Left lung (tissue), 10 donors: ENCODE measurements around the gene PAFAH1B2. TPM values are rescaled to one million over a fixed set of nuclear protein-coding genes. Genes with fewer than 3 reads are reported as not detected.
A peak's percentile ranks its signal among the peaks of the same experiment; 100 is the strongest.

Experiments
- ATAC-seq: fragments of 200-7000 bp; cut with Tn5 transposase; one replicate; pipeline ENCODE4 v1.9.1; 2020; ENCODE audit warnings: moderate library complexity
- DNase-seq, 4 donors: peaks; one replicate each; pipeline ENCODE4 v3.0.0-alpha.2; 2013 to 2020
- H3K27ac ChIP-seq, 2 donors: fragments of 200-600 bp; sonication (generic) in 1 of 2; one replicate each; pipeline versions ENCODE4 v1.5.0 to v1.8.0; 2020 to 2021
- H3K27me3 ChIP-seq, 2 donors: fragments of 200-600 bp; sonication (generic) in 1 of 2; one replicate each; pipeline versions ENCODE4 v1.5.0 to v1.8.0; 2020 to 2021
- H3K36me3 ChIP-seq, 2 donors: fragments of 200-600 bp; sonication (generic) in 1 of 2; one replicate each; pipeline versions ENCODE4 v1.5.0 to v1.8.0; 2020 to 2021
- H3K4me1 ChIP-seq, 2 donors: fragments of 200-600 bp; one replicate each; pipeline ENCODE4 v1.8.0; 2021
- H3K4me3 ChIP-seq, 2 donors: fragments of 200-600 bp; sonication (generic) in 1 of 2; one replicate each; pipeline versions ENCODE4 v1.5.0 to v1.8.0; 2020 to 2021; ENCODE audit warnings: mild to moderate bottlenecking in 1 of 2
- H3K9me3 ChIP-seq, 2 donors: fragments of 200-600 bp; sonication (generic) in 1 of 2; one replicate each; pipeline versions ENCODE4 v1.5.0 to v1.8.0; 2020 to 2021
- intact Hi-C, 2 donors: fragments of 100-400 bp; cut with DNase I; formaldehyde crosslinking; loops; one replicate each; pipeline versions ENCODE4 v1.11.2 to v1.14.2; 2022
- polyA plus RNA-seq, 6 donors: library from polyadenylated mRNA; unstranded; fragments of 120-200 nt; gene quantifications; one replicate each; pipeline ENCODE4 v1.2.1, GENCODE V29; 2013; ENCODE audit not compliant: insufficient read length in 6 of 6
- total RNA-seq, 2 donors: library from RNA; stranded (reverse); fragmentation: NEBNext Ultra II Directional; extraction: Animal tissue kit (Norgen Biotek cat#: 25700); gene quantifications; one replicate each; pipeline ENCODE4 v1.2.1, GENCODE V29; 2021
- TF ChIP-seq, protein P1 (sequence below), 2 donors: fragments of 200-600 bp; sonication (generic) in 1 of 2; IDR thresholded peaks; one replicate each; pipeline versions ENCODE4 v1.5.0 to v1.8.0; 2021; ENCODE audit warnings: antibody characterized with exemption in 2 of 2
- donor health status: DM: no; HTN: yes; CAD: no.
- donor health status: DM: no; HTN: no; CAD: no.

Gene PAFAH1B2
- total and polyA plus RNA-seq, 8 donors = 58.9 to 82.3 (median 67.5) TPM

- ATAC-seq (no peak), DNase-seq (no peak)
- H3K4me3 ChIP-seq = no peak overlapping the region
- H3K27ac ChIP-seq = no peak overlapping the region
- TF ChIP-seq, protein P1, sequence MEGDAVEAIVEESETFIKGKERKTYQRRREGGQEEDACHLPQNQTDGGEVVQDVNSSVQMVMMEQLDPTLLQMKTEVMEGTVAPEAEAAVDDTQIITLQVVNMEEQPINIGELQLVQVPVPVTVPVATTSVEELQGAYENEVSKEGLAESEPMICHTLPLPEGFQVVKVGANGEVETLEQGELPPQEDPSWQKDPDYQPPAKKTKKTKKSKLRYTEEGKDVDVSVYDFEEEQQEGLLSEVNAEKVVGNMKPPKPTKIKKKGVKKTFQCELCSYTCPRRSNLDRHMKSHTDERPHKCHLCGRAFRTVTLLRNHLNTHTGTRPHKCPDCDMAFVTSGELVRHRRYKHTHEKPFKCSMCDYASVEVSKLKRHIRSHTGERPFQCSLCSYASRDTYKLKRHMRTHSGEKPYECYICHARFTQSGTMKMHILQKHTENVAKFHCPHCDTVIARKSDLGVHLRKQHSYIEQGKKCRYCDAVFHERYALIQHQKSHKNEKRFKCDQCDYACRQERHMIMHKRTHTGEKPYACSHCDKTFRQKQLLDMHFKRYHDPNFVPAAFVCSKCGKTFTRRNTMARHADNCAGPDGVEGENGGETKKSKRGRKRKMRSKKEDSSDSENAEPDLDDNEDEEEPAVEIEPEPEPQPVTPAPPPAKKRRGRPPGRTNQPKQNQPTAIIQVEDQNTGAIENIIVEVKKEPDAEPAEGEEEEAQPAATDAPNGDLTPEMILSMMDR (IDR thresholded peaks at IDR 0.05) = no peak
- H3K36me3 ChIP-seq = peaks cover 0 to 97% of the 10 kb centered on the region in 2 donors
- H3K27me3 ChIP-seq = no peaks in the 10 kb centered on the region
- H3K9me3 ChIP-seq = no peaks in the 10 kb centered on the region
- intact Hi-C loops = no loop called here
- peaks cover 12 to 20% of the 10 kb centered on the region in 2 donors for H3K4me1 ChIP-seq
Observed at GRCh38 chr11:117219001-117219400, 74.9 kb downstream of the PAFAH1B2 start.

DNA sequence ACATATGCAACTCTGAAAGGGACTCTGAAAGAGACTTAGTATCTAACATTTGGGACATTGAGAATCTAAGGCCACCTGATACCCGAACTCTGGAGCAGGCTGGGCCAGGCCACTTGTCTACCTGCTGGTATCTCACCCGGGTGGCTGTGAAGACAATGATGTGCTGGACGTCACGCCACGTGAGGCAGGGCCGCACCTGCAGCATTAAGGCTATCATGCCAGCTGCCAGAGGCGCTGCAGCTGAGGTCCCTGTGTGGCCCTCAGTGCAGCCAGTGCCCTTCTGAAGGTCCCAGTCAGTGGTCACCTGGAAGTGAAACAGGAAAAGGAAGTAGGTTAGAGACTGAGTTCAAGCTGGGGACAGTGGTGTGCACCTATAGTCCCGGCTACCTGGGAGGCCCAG lies 75.4 kb downstream of the PAFAH1B2 start:
- DNase-seq (no peak), ATAC-seq (no peak)
- Histone ChIP-seq H3K36me3 (peaks cover 0 to 97% of the 10 kb centered on the region in 2 donors), H3K4me3 (no peak overlapping the region), H3K9me3 (no peaks in the 10 kb centered on the region), H3K27ac (no peak overlapping the region), H3K27me3 (no peaks in the 10 kb centered on the region), H3K4me1 (peaks cover 12 to 20% of the 10 kb centered on the region in 2 donors)
- intact Hi-C loops = no loop called here
- TF ChIP-seq, protein P1 (IDR thresholded peaks at IDR 0.05) = no peak

DNA sequence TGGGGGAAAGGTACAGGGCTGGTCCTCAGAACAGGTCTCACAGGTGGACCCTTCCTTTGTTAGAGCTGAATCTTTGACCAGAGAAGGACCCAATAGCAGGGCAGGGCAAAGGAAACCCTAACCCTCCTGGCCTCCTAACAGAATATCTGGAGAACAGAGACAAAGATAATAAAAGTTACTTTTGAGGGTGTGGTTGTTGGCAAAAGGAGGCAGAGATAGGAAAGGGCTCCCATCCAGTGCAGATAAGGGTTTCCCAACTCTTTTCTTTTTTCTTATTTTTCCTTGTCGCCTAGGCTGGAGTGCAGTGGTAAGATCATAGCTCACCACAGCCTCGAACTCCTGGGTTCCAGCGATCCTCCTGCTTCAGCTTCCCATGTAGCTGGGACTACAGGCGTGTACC lies 75.9 kb downstream of the PAFAH1B2 start:
- no peak for DNase-seq

DNA sequence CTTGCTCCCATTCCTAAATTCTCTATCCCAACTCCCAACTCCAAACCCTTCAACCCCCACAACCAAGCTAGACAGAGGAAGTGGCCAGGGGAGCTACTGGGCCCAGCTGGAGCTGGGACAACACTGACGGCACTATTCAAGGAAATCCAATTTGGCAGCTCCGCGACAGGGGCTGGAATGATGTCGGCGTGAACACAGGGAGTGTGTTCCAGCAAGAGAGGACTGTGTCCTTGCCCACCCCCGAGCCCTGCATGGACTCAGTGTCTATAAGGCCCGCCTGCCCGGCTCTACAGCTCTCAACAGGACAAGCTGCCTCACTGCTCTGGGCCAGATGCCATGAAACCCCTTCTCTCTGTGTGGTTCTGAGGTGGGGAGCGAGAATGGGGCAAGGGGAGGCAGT lies 76.5 kb downstream of the PAFAH1B2 start:
- ATAC-seq = peak; percentile 7
- Histone ChIP-seq H3K27me3 (no peaks in the 10 kb centered on the region), H3K4me1 (peaks cover 12 to 20% of the 10 kb centered on the region in 2 donors), H3K27ac (peak overlapping the region in 1 of 2 donors; percentile 69), H3K36me3 (peaks cover 0 to 100% of the 10 kb centered on the region in 2 donors), H3K9me3 (no peaks in the 10 kb centered on the region), H3K4me3 (no peak overlapping the region)
- intact Hi-C loops = no loop called here
- DNase-seq = peak in 1 of 4 donors; percentile 64
- TF ChIP-seq, protein P1 (IDR thresholded peaks at IDR 0.05) = no peak

More for the DNA sequence above, 75.9 kb downstream of the PAFAH1B2 start:
- H3K4me1 ChIP-seq = peaks cover 12 to 20% of the 10 kb centered on the region in 2 donors
- TF ChIP-seq, protein P1 (IDR thresholded peaks at IDR 0.05) = no peak
- H3K27ac ChIP-seq = peak overlapping the region in 1 of 2 donors; percentile 69
- H3K4me3 ChIP-seq = no peak overlapping the region
- no peak for ATAC-seq
- H3K9me3 ChIP-seq = no peaks in the 10 kb centered on the region
- H3K27me3 ChIP-seq = no peaks in the 10 kb centered on the region
- peaks cover 0 to 97% of the 10 kb centered on the region in 2 donors for H3K36me3 ChIP-seq
- intact Hi-C loops = no loop called here

- Histone ChIP-seq H3K27ac (peak overlapping the region in 1 of 2 donors; percentile 69), H3K36me3 (peaks cover 0 to 97% of the 10 kb centered on the region in 2 donors), H3K27me3 (no peaks in the 10 kb centered on the region), H3K9me3 (no peaks in the 10 kb centered on the region), H3K4me1 (peaks cover 12 to 20% of the 10 kb centered on the region in 2 donors), H3K4me3 (no peak overlapping the region)
- intact Hi-C loops = no loop called here
- peak; percentile 15 for ATAC-seq
- TF ChIP-seq, protein P1 (IDR thresholded peaks at IDR 0.05) = no peak
- no peak for DNase-seq
Observed at GRCh38 chr11:117220999-117221774, 77.1 kb downstream of the PAFAH1B2 start.
